ENCODE measurements around the gene CRLF1.

DNA sequence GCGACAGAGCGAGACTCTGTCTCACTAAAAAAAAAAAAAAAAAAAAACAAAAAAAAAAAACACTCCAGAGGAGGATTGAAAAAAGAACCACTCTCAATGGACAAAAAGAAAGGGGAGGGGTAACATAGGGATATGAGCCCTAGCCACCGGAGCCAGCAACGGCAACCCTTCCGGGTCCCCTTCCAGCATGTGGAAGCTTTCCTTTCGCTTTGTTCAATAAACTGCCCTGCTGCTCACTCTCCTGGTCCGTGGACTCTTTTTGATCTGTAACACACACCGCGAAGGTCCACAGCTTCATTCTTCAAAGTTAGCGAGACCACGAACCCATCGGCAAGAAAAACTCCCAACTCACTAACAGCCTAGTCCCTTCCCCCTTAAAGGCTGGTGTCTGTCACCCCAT is 19.0 kb downstream of the CRLF1 start:
- TF ChIP-seq, protein P1, sequence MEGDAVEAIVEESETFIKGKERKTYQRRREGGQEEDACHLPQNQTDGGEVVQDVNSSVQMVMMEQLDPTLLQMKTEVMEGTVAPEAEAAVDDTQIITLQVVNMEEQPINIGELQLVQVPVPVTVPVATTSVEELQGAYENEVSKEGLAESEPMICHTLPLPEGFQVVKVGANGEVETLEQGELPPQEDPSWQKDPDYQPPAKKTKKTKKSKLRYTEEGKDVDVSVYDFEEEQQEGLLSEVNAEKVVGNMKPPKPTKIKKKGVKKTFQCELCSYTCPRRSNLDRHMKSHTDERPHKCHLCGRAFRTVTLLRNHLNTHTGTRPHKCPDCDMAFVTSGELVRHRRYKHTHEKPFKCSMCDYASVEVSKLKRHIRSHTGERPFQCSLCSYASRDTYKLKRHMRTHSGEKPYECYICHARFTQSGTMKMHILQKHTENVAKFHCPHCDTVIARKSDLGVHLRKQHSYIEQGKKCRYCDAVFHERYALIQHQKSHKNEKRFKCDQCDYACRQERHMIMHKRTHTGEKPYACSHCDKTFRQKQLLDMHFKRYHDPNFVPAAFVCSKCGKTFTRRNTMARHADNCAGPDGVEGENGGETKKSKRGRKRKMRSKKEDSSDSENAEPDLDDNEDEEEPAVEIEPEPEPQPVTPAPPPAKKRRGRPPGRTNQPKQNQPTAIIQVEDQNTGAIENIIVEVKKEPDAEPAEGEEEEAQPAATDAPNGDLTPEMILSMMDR (IDR thresholded peaks at IDR 0.05): no peak
- TF ChIP-seq POLR2A (IDR thresholded peaks at IDR 0.05): no peak
